NCI-H2081 (cell line): ENCODE results near the gene MRPL23.
"Not testable (repeated sequence)": the region's sequence is repeated elsewhere in the genome, so short reads cannot be mapped to it uniquely, and the experiment has no call there.

ENCODE experiments used
- DNase-seq, 2 experiments: peaks; one replicate each; lab custom pipeline; 2025; lab: John Stamatoyannopoulos, UW

Gene MRPL23

GRCh38 chr11:1934335-1935155 is 12.6 kb upstream of the MRPL23 start:
- no peak for DNase-seq

- no peak for DNase-seq
These were observed 11.7 kb upstream of the MRPL23 start for GRCh38 chr11:1935156-1936071.

- DNase-seq = no peak
These were observed 10.9 kb upstream of the MRPL23 start for GRCh38 chr11:1936072-1936780.

- DNase-seq = no peak
These were observed 10.1 kb upstream of the MRPL23 start for GRCh38 chr11:1936781-1937615.

- no peak for DNase-seq
These were observed 9.4 kb upstream of the MRPL23 start for GRCh38 chr11:1937616-1938342.

- no peak for DNase-seq
These were observed 8.7 kb upstream of the MRPL23 start for GRCh38 chr11:1938343-1939005.

- no peak for DNase-seq
These were observed 8.0 kb upstream of the MRPL23 start for GRCh38 chr11:1939006-1939625.

- DNase-seq = not testable (repeated sequence)
These were observed 7.3 kb upstream of the MRPL23 start for GRCh38 chr11:1939788-1940187.

- DNase-seq = no peak
These were observed 4.4 kb upstream of the MRPL23 start for GRCh38 chr11:1942558-1943260.

GRCh38 chr11:1943576-1943975 is 3.6 kb upstream of the MRPL23 start:
- no peak for DNase-seq

GRCh38 chr11:1943977-1944376 is 3.2 kb upstream of the MRPL23 start:
- no peak for DNase-seq

- no peak for DNase-seq
These were observed 583 bp downstream of the MRPL23 start for GRCh38 chr11:1947592-1948237.

- no peak for DNase-seq
These were observed 1.3 kb downstream of the MRPL23 start for GRCh38 chr11:1948389-1948788.

GRCh38 chr11:1949302-1949701 is 2.2 kb downstream of the MRPL23 start:
- DNase-seq = no peak

GRCh38 chr11:1949922-1950321 is 2.8 kb downstream of the MRPL23 start:
- DNase-seq = no peak

GRCh38 chr11:1952806-1953482 is 5.8 kb downstream of the MRPL23 start:
- no peak for DNase-seq

GRCh38 chr11:1953489-1954266 is 6.5 kb downstream of the MRPL23 start:
- DNase-seq = no peak
